ENCODE results near the gene SLC35D2.

Gene SLC35D2

GRCh38 chr9:96417661-96418082 is 34.2 kb upstream of the SLC35D2 start:
- H3K9me3 ChIP-seq (ENCODE audit: insufficient read depth, low read depth, low read length): no peaks in the 10 kb centered on the region
- no peaks in the 10 kb centered on the region for H3K27me3 ChIP-seq (ENCODE audit: insufficient read depth, low read length)
- peak overlapping the region; percentile 92 for H3K9ac ChIP-seq (ENCODE audit: low read depth, low read length)
- peak overlapping the region; percentile 81 for H3K4me3 ChIP-seq (ENCODE audit: low read length)
- H3K27ac ChIP-seq (ENCODE audit: low read length): no peak overlapping the region
- peaks cover 17% of the 10 kb centered on the region for H3K4me1 ChIP-seq (ENCODE audit: insufficient read depth, low read length)
- no peaks in the 10 kb centered on the region for H3K36me3 ChIP-seq (ENCODE audit: insufficient read depth, low read depth, low read length)

- peak overlapping the region; percentile 87 for H3K9ac ChIP-seq (ENCODE audit: low read depth, low read length)
- peak overlapping the region; percentile 91 for H3K4me3 ChIP-seq (ENCODE audit: low read length)
- H3K9me3 ChIP-seq (ENCODE audit: insufficient read depth, low read depth, low read length): no peaks in the 10 kb centered on the region
- no peaks in the 10 kb centered on the region for H3K36me3 ChIP-seq (ENCODE audit: insufficient read depth, low read depth, low read length)
- H3K4me1 ChIP-seq (ENCODE audit: insufficient read depth, low read length): peaks cover 21% of the 10 kb centered on the region
- no peaks in the 10 kb centered on the region for H3K27me3 ChIP-seq (ENCODE audit: insufficient read depth, low read length)
- no peak overlapping the region for H3K27ac ChIP-seq (ENCODE audit: low read length)
Observed at GRCh38 chr9:96417051-96417586, 33.6 kb upstream of the SLC35D2 start.

- no peak overlapping the region for H3K9ac ChIP-seq (ENCODE audit: low read depth, low read length)
- H3K27me3 ChIP-seq (ENCODE audit: insufficient read depth, low read length): no peaks in the 10 kb centered on the region
- H3K27ac ChIP-seq (ENCODE audit: low read length): no peak overlapping the region
- peaks cover 16% of the 10 kb centered on the region for H3K36me3 ChIP-seq (ENCODE audit: insufficient read depth, low read depth, low read length)
- H3K9me3 ChIP-seq (ENCODE audit: insufficient read depth, low read depth, low read length): no peaks in the 10 kb centered on the region
- H3K4me1 ChIP-seq (ENCODE audit: insufficient read depth, low read length): peaks cover 17% of the 10 kb centered on the region
- no peak overlapping the region for H3K4me3 ChIP-seq (ENCODE audit: low read length)
Observed at GRCh38 chr9:96413302-96414221, 30.1 kb upstream of the SLC35D2 start.

- Histone ChIP-seq H3K9ac (ENCODE audit: low read depth, low read length) (no peak overlapping the region; the same call in 1 of the 2 replicates), H3K27me3 (ENCODE audit: insufficient read depth, low read length) (no peaks in the 10 kb centered on the region), H3K27ac (ENCODE audit: low read length) (no peak overlapping the region), H3K4me1 (ENCODE audit: insufficient read depth, low read length) (peaks cover 21% of the 10 kb centered on the region), H3K4me3 (ENCODE audit: low read length) (no peak overlapping the region), H3K9me3 (ENCODE audit: insufficient read depth, low read depth, low read length) (no peaks in the 10 kb centered on the region), H3K36me3 (ENCODE audit: insufficient read depth, low read depth, low read length) (peaks cover 16% of the 10 kb centered on the region)
Observed at GRCh38 chr9:96412174-96412913, 28.8 kb upstream of the SLC35D2 start.

GRCh38 chr9:96411129-96411838 is 27.8 kb upstream of the SLC35D2 start:
- no peaks in the 10 kb centered on the region for H3K27me3 ChIP-seq (ENCODE audit: insufficient read depth, low read length)
- no peak overlapping the region for H3K27ac ChIP-seq (ENCODE audit: low read length)
- no peaks in the 10 kb centered on the region for H3K9me3 ChIP-seq (ENCODE audit: insufficient read depth, low read depth, low read length)
- no peak overlapping the region for H3K4me3 ChIP-seq (ENCODE audit: low read length)
- H3K36me3 ChIP-seq (ENCODE audit: insufficient read depth, low read depth, low read length): peaks cover 16% of the 10 kb centered on the region
- H3K4me1 ChIP-seq (ENCODE audit: insufficient read depth, low read length): peaks cover 21% of the 10 kb centered on the region
- no peak overlapping the region for H3K9ac ChIP-seq (ENCODE audit: low read depth, low read length)

- no peaks in the 10 kb centered on the region for H3K9me3 ChIP-seq (ENCODE audit: insufficient read depth, low read depth, low read length)
- peaks cover 16% of the 10 kb centered on the region for H3K36me3 ChIP-seq (ENCODE audit: insufficient read depth, low read depth, low read length)
- H3K4me3 ChIP-seq (ENCODE audit: low read length): no peak overlapping the region
- H3K27ac ChIP-seq (ENCODE audit: low read length): no peak overlapping the region
- no peak overlapping the region for H3K9ac ChIP-seq (ENCODE audit: low read depth, low read length)
- peaks cover 21% of the 10 kb centered on the region for H3K4me1 ChIP-seq (ENCODE audit: insufficient read depth, low read length)
- H3K27me3 ChIP-seq (ENCODE audit: insufficient read depth, low read length): no peaks in the 10 kb centered on the region
Observed at GRCh38 chr9:96408409-96409280, 25.1 kb upstream of the SLC35D2 start.

- H3K4me1 ChIP-seq (ENCODE audit: insufficient read depth, low read length): peaks cover 14% of the 10 kb centered on the region
- H3K9me3 ChIP-seq (ENCODE audit: insufficient read depth, low read depth, low read length): no peaks in the 10 kb centered on the region
- no peak overlapping the region for H3K27ac ChIP-seq (ENCODE audit: low read length)
- H3K9ac ChIP-seq (ENCODE audit: low read depth, low read length): no peak overlapping the region
- H3K36me3 ChIP-seq (ENCODE audit: insufficient read depth, low read depth, low read length): 0 out of 2 replicates have a peak, but pooled peaks cover 3% of the 10 kb centered on the region
- no peak overlapping the region for H3K4me3 ChIP-seq (ENCODE audit: low read length)
- H3K27me3 ChIP-seq (ENCODE audit: insufficient read depth, low read length): no peaks in the 10 kb centered on the region
Observed at GRCh38 chr9:96400132-96400910, 16.8 kb upstream of the SLC35D2 start.

GRCh38 chr9:96399325-96399633 is 15.8 kb upstream of the SLC35D2 start:
- Histone ChIP-seq H3K4me3 (ENCODE audit: low read length) (no peak overlapping the region), H3K9me3 (ENCODE audit: insufficient read depth, low read depth, low read length) (no peaks in the 10 kb centered on the region), H3K36me3 (ENCODE audit: insufficient read depth, low read depth, low read length) (peaks cover 8% of the 10 kb centered on the region; the same call in 1 of the 2 replicates), H3K27ac (ENCODE audit: low read length) (peak overlapping the region; percentile 49), H3K4me1 (ENCODE audit: insufficient read depth, low read length) (peaks cover 23% of the 10 kb centered on the region), H3K9ac (ENCODE audit: low read depth, low read length) (peak overlapping the region; percentile 29; the same call in 1 of the 2 replicates), H3K27me3 (ENCODE audit: insufficient read depth, low read length) (no peaks in the 10 kb centered on the region)

GRCh38 chr9:96398582-96399324 is 15.2 kb upstream of the SLC35D2 start:
- H3K27ac ChIP-seq (ENCODE audit: low read length): peak overlapping the region; percentile 49
- no peaks in the 10 kb centered on the region for H3K9me3 ChIP-seq (ENCODE audit: insufficient read depth, low read depth, low read length)
- peaks cover 12% of the 10 kb centered on the region for H3K36me3 ChIP-seq (ENCODE audit: insufficient read depth, low read depth, low read length)
- H3K27me3 ChIP-seq (ENCODE audit: insufficient read depth, low read length): no peaks in the 10 kb centered on the region
- peaks cover 26% of the 10 kb centered on the region for H3K4me1 ChIP-seq (ENCODE audit: insufficient read depth, low read length)
- H3K9ac ChIP-seq (ENCODE audit: low read depth, low read length): peak overlapping the region; percentile 29
- H3K4me3 ChIP-seq (ENCODE audit: low read length): no peak overlapping the region

GRCh38 chr9:96395964-96396363 is 12.5 kb upstream of the SLC35D2 start:
- Histone ChIP-seq H3K9me3 (ENCODE audit: insufficient read depth, low read depth, low read length) (no peaks in the 10 kb centered on the region), H3K27ac (ENCODE audit: low read length) (no peak overlapping the region), H3K9ac (ENCODE audit: low read depth, low read length) (no peak overlapping the region), H3K4me3 (ENCODE audit: low read length) (no peak overlapping the region), H3K4me1 (ENCODE audit: insufficient read depth, low read length) (peaks cover 26% of the 10 kb centered on the region), H3K36me3 (ENCODE audit: insufficient read depth, low read depth, low read length) (peaks cover 35% of the 10 kb centered on the region), H3K27me3 (ENCODE audit: insufficient read depth, low read length) (no peaks in the 10 kb centered on the region)
